ENCODE measurements around the gene UCMA. TPM values are rescaled to one million over a fixed set of nuclear protein-coding genes. Genes with fewer than 3 reads are reported as not detected.
A peak's percentile ranks its signal among the peaks of the same experiment; 100 is the strongest.
"Not testable (repeated sequence)": the region's sequence is repeated elsewhere in the genome, so short reads cannot be mapped to it uniquely, and the experiment has no call there.

UCMA gene
- polyA plus RNA-seq (ENCODE audit: insufficient read length in 4 of 4), result not detected

DNA sequence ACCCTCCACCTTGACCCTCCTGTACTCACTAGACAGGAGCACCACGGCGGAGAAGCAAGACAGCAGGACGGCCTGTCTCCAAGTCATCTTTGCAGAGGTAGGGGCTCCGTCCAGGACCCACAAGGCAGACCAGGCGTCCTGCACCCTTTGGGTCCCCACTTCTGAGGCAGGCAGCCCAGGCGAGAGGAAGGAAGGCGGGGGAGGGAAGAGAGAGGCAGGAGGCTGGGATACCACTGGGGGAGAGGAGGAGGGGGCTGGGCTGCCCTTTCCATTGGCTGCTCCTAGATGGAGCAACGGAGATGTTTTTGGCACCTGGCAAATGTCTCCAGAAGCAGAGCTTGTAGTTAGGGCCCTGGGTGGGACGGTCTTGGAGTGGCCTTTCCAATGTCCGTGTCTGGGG is at the start of gene UCMA:
Gene UCMA, minus strand, starts transcription at position 203 of the 400 bp plus-strand sequence. Its CDS starts 116 bp downstream, at position 87.
- no peak for DNase-seq (ENCODE audit: low read depth in 4 of 4, low spot score in 3 of 4)

GRCh38 chr10:13282348-13282747 is 48.2 kb upstream of the UCMA start:
- not testable (repeated sequence) for DNase-seq (ENCODE audit: low read depth in 4 of 4, low spot score in 3 of 4)

GRCh38 chr10:13276749-13277365 is 42.7 kb upstream of the UCMA start:
- no peak for DNase-seq (ENCODE audit: low read depth in 4 of 4, low spot score in 3 of 4)

DNA sequence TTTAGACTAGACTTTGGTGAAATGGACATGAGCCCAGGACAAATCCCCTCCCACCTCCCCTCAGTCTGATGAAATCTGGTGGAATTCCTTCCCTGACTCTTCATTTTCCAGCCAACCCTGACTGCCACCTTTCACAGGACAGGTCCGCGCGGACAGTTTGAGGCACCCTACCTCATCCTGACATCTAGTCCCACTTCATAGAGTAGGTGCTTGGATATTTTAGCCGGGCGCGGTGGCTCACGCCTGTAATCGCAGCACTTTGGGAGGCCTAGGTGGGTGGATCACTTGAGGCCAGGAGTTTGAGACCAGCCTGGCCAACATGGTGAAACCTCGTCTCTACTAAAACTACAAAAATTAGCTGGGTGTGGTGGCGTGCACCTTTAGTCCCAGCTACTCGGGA is 42.0 kb upstream of the UCMA start:
- DNase-seq (ENCODE audit: low read depth in 4 of 4, low spot score in 3 of 4), result not testable (repeated sequence)

DNA sequence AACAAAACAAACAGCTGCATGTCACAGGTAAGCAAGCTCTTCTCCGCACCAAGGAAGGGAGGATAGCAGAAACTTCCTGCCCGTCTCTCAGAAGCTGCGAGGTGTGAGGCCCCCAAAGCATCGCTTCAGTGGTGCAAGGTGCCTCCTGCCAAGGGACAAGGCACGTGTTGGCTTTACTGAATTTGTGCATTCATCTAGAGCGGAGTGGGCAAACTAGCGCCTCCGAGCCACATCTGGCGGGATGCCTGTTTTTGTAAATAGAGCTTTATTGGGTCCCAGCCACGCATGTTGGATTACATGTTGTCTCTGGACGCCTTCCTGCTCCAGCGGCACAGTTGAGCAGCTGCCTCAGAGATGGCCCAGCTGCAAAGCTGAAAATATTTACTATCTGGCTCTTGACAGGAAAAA is 38.0 kb upstream of the UCMA start:
- peak; percentile 26 to 46 (median 40) for DNase-seq (ENCODE audit: low read depth in 4 of 4, low spot score in 3 of 4)

GRCh38 chr10:13271552-13272163 is 37.5 kb upstream of the UCMA start:
- DNase-seq (ENCODE audit: low read depth in 4 of 4, low spot score in 3 of 4), result no peak

- DNase-seq (ENCODE audit: low read depth in 4 of 4, low spot score in 3 of 4), result no peak
These were observed 36.8 kb upstream of the UCMA start for GRCh38 chr10:13270877-13271551.

- peak in 2 of 4 donors; percentile 18 to 35 for DNase-seq (ENCODE audit: low read depth in 4 of 4, low spot score in 3 of 4)
These were observed 34.7 kb upstream of the UCMA start for GRCh38 chr10:13268841-13269240.

DNA sequence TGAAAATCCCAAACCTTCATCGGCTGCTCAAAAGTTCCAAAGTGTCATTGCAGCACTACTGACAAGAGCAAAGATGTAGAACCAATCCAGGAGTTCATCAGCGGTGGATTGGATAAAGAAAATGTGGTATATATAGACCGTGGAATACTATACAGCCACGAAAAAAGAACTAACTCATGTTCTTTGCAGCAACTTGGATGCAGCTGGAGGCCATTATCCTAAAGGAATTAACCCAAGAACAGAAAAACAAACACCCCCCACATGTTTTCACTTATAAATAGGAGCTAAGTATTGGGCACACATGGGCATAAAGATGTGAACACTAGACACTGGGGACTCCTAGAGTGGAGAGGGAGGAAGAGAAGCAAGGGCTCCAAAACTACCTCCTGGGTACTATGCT is 34.1 kb upstream of the UCMA start:
- DNase-seq (ENCODE audit: low read depth in 4 of 4, low spot score in 3 of 4), result no peak

- no peak for DNase-seq (ENCODE audit: low read depth in 4 of 4, low spot score in 3 of 4)
These were observed 29.4 kb upstream of the UCMA start for GRCh38 chr10:13263591-13263990.

DNA sequence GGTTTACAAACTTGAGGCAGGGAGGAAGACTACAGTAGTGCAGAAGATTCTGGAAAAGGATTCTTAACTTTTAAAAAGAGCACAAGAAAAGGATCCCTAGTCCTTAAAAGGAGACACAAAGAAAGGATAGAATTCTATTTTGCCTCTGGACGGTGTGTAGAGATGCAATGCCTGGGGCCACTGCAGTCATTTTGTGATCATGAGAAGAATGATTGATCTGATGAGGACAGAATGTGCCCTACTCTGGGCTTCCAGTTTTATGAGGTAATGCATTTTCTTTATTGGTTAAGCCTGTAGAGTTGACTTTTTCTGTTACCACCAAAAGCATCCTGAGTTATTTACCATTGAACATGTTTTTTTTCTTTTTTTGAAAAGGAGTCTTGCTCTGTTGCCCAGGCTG is 28.3 kb upstream of the UCMA start:
- no peak for DNase-seq (ENCODE audit: low read depth in 4 of 4, low spot score in 3 of 4)

DNA sequence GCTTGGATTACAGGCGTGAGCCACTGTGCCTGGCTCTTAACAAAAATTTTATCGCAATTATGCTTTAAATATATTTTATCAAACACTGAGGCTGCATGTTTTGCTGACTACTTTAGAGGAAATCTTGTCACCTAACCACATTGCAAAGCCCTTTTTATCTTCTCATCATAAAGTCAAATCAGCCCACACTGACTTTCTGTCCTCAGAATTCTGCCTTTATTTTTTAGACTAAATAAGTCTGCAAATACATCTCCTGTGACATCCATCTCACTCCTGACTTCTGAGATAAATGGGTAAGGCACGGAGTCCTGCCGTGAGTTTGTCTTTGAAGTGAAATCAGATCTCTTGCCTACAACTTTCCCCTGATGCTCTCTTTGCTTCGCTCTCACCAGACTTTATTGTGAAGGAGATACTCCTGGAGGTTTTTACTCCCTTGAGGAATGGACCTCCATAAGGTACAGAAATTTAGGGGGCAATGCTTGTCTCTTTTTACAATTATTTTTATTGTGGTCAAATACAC is 23.5 kb upstream of the UCMA start:
- DNase-seq (ENCODE audit: low read depth in 4 of 4, low spot score in 3 of 4), result no peak

GRCh38 chr10:13256627-13257026 is 22.5 kb upstream of the UCMA start:
- DNase-seq (ENCODE audit: low read depth in 4 of 4, low spot score in 3 of 4), result no peak

DNA sequence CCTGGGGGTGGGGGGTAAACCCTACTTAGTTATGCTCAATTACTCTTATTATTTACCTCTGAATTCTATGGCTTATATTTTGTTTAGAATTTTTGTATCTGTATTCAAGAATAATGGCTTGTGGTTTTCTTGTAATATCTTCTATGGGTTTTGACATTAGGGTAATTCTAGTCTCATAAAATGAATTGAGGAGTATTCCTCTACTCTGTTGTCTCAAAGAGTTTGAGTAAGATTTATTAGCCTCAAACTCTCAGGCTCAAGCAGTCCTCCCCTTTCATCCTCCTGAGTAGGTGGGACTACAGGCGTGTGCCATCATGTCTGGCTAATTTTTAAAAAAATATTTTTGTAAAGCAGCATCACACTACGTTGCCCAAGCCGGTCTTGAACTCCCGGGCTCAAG is 19.6 kb upstream of the UCMA start:
- DNase-seq (ENCODE audit: low read depth in 4 of 4, low spot score in 3 of 4), result no peak

GRCh38 chr10:13247784-13248183 is 13.6 kb upstream of the UCMA start:
- no peak for DNase-seq (ENCODE audit: low read depth in 4 of 4, low spot score in 3 of 4)

DNA sequence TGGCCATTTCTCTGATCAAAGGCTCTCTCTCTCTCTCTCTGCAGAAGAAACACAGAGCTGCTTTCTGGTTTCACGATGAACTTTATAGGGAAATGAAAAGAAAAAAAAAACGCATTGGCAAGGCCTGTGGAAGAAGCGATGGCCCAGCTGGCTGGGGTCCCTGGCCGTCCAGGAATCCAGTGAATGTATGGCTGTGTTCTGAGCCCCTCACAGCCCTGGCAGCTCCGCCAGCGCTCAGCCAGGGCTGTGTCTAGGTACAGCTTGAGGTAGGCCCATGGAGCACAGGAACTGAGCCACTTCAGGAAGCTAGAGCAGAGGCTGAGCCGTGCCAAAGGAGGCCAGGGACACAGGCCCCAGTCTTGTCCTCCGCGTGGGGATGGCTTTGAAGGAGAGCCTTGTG is 13.1 kb upstream of the UCMA start:
- DNase-seq (ENCODE audit: low read depth in 4 of 4, low spot score in 3 of 4), result no peak

GRCh38 chr10:13242260-13242659 is 8.1 kb upstream of the UCMA start:
- not testable (repeated sequence) for DNase-seq (ENCODE audit: low read depth in 4 of 4, low spot score in 3 of 4)

- no peak for DNase-seq (ENCODE audit: low read depth in 4 of 4, low spot score in 3 of 4)
These were observed 7.4 kb upstream of the UCMA start for GRCh38 chr10:13241613-13242012.

DNA sequence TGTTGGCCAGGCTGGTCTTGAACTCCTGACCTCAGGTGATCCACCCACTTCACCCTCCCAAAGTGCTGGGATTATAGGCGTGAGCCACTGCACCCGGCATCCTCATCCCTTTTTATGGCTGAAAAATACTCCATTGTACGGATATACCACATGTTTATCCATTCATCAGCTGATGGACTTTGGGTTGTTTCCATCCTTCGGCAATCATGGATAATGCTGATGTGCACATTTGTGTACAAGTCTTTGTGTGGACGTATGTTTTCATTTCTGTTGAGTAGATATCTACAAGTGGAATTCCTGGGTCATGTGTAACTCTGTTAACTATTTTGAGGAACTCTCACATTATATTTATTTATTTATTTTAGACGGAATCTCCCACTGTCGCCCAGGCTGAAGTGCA is 5.7 kb upstream of the UCMA start:
- DNase-seq (ENCODE audit: low read depth in 4 of 4, low spot score in 3 of 4), result no peak

DNA sequence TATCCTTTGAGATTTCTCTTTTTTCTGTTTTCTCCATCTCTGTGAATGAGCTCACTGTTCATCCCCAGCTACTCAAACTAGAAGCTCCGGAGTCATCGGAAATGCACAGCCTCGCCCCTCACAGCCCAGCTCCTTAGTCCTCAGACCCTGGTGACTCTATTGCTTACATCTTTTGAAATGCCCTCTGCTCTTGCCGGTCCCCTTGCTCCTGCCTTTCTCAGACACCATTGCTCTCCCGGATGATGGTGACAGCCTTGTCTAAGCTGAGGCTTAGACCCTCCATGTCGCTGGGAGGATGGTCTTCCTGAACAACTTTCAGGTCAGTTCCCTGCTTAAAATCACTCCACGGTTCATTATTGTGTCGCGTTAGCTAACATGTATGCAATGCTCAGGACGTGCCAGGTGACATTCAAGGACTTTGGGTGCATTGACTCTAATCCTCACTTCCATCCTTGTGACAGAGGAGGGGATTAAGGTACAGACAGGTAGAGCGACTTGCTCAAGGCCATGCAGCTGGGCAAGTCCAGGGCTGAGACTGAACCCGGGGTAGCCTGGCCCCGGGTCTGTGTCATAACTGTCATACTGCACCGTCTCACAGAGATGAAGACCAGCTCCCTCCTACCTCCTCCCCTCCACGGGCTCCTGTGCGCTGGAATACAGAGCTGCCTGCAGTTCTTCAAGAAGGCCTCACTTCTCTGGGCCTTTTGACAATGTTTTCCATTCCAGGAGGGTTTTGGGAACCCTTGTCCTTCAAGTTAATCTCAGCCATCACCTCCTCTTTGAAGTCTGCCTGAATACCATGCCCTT is 4.3 kb upstream of the UCMA start:
- DNase-seq (ENCODE audit: low read depth in 4 of 4, low spot score in 3 of 4), result no peak

- DNase-seq (ENCODE audit: low read depth in 4 of 4, low spot score in 3 of 4), result no peak
These were observed 2.5 kb upstream of the UCMA start for GRCh38 chr10:13236638-13237037.
